ENCODE results near the gene UNKL.
"Not testable (repeated sequence)": the region's sequence is repeated elsewhere in the genome, so short reads cannot be mapped to it uniquely, and the experiment has no call there.

The UNKL gene

DNA sequence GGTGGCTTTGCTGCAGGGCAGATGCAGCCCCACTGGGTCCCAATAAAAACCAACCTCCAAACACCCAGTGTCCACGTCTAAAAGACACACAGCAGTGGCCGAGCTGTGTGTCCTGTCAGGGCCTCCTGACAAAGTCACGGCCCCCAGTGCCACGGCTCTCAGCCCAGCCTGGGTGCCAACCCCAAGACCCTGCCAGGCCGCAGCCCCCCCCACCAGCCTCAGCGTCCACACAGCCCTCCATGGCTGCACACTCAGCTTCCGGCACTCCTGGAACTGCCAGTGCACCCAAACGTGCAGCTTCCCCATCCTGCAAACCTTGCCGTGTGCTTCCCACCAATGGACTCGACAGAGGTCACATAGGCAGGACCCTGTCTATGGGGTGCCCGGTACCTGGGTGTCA lies 33.5 kb upstream of the UNKL start:
- no peak overlapping the region for H3K27ac ChIP-seq
- DNase-seq (ENCODE audit: low read depth, low spot score): no peak

DNA sequence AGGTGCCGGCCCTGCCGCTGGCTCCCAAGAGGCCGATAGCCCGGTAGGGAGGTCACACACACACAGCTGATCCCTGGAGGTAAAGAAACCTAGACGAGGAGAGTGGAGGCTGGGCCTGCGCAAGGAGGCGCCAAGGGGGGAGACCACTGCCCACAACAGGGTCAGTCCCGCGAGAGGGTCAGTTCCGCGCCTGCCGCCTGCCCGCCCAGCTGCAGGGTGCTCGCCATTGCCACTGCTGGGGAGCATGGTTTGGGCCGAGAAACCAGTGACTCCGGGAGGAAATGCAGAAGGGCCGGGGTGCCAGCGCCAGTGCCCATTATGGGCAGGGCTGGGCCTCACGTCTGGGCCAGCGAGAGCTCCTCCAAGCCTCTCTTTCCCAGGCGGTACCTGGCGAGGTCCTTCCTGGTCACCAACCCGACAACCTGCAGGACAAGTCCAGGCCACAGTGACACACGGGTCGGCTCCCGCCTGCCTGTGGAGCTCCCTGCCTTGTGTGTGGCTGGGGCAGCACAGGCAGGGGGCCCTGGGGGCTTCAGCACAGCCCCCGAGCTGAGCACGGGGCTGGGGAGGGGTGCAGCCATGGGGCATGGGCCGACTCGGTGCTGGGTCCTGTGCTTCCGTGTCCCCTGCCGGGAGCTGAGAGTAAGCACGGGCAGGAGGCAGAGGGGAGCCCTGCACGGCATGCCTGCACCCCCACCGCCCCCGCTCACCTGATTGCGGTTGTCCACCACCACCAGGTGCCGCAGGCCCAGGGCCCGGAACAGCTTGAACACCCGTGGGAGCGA lies 32.0 kb upstream of the UNKL start:
- H3K27ac ChIP-seq: no peak overlapping the region
- DNase-seq (ENCODE audit: low read depth, low spot score): no peak

DNA sequence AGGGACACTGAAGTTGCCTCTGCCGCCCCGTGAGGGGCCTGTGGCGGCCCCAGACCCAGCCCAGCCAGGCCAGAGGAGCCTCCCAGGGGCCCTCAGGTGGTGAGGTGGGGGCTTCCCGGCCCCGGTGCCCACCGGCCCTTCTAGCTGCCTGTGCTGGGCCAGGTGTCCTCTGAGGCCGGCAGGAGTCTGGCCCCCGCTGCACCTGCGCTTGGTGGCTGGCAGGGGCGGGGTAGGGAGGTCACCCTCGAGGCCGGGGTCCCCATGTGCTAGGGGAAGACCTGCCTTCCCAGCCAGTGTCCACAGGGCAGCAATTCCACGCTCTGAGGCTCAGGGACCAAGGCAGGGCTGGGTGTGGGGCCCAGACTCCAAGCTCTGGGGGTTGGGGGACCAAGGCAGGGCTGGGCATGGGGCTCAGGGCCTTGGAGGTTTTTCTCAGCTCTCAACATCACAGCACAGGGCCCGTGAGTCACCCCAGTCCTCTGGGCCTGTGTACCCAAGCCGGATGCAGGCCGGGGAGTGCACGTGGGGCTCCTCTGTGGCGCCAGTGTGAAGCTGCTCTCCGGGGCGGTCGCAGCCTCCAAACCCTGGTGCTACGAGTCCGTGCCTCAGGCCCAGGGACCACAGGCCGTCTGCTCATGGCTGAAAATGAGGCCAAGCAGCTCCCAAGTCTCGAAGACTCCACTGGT lies 31.2 kb upstream of the UNKL start:
- DNase-seq (ENCODE audit: low read depth, low spot score): no peak
- no peak overlapping the region for H3K27ac ChIP-seq

DNA sequence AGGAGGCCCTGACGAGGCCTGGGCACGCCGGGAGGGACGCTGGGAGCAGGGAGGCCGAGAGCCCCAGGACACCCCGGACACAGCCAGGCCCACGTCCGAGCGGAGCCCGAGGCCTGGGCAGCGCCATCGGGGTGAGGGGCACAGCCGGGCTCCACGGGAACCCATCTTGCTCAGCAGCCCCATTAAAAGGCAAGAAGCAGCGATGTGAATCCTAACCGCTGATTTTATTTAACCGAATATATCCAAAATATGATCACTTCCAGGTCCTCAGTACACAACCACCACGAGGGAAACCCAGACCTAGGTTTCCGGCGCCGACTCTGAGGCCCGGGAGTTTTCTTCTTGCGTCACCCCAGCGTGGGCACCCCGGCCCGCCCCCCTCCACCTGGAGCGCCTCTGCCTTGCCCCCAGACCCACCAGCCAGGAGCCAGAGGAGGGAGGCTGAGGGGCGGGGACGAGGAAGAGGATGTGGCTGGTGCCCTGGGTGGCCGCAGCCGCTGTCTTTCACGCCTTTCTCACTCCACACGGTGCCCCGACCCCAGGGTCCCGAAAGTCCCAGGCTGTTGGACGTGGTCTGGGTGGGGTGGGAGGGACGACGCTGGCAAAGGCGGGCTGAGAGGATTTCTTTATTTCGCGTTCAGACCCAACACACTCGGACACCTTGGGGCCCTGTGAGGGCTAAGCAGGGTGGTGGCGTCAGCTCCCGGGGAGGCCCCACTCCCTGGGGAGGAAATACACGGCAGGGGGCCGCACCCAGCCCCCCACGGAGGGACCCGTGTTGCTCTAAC lies 30.4 kb upstream of the UNKL start:
- DNase-seq (ENCODE audit: low read depth, low spot score): no peak
- no peak overlapping the region for H3K27ac ChIP-seq

DNA sequence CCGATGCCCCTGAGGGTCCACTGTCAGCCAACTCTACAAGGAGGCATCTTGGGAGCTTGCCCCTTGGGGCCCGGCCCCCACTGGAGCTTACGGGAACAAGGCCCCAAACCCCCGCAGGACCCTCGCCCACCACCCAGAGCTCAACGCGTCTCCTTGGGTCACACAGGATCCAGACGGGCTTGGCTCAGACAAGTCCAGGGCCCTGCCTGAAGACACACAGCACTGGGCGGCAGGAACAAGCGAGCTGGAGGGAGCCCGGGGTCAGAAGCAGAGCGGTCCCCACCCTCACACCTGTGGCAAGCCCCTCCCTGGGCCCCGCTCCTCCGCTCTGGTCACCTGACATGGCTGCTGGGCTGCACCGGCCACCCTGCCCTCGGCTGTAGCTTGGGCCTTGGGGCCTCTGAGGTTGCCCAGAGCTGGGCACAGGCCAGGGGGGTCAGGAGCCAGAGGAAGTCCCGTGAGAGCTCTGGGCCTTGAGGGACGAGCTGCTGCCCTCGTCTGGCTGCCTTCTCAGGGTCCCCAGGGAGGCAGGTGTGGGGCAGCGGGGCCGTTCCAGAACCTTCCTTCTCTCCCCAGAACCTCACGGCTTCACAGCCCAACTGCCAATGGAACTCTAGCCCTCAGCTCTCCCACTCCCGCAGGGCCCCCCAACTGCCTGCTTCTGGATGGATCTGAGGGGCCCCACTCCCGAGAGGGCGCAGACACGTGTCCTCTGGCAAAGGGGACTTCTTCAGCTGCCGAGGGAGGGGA lies 29.7 kb upstream of the UNKL start, which contains the start of gene CCDC154:
CCDC154 (minus strand) TSS at position 577 of the 750 bp plus-strand sequence; CDS start at position 343, 234 bp downstream.
- H3K27ac ChIP-seq: no peak within 1 kb of the TSS
- no peak for DNase-seq (ENCODE audit: low read depth, low spot score)

DNA sequence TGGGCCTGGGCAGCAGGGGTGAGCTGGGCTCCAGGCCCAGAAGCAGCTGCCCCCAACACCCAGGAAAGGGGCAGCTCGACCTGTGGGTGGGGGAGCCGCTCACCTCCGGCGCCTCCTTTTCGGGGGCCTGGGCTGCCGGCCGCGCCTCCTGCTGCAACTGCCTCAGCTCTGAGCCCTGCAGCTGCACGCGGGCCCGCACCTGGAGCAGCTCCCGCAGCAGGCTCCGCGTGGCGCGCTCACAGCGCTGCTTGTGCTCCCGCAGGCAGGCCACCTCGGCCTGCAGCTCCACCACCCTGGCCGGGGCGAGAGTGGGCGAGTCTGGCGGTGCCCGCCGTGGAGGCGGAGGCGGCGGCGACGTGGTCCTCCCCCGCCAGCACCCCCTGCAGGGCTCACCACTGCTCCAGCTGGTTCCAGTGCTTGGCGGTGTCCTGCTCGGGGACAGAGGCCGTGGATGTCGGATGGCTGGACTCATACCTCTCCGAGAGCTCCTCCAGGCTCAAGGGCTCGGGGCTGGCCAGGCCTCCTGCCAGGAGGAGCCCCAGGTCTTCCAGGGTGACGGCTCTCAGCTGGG lies 29.0 kb upstream of the UNKL start:
- DNase-seq (ENCODE audit: low read depth, low spot score): no peak
- no peak overlapping the region for H3K27ac ChIP-seq

DNA sequence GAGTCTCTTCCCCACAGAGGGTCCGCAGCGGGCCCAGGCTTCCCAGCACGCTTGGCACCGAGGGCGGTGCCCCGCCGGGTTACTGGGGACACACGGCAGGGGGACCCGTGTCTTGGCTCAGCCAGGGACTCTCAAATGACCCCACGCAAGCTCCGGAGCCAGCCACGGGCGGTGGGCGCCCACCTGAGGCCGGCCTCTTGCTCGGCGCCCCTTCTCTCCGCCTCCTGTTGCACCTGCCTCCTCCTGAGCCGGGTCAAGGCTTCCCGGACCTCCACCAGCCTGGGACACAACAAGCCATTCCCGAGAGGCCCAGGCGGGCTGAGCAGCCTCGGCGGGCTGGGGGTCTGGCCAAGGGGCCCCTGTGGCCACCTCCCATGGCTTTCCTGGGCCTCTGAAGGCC lies 28.2 kb upstream of the UNKL start:
- no peak overlapping the region for H3K27ac ChIP-seq
- DNase-seq (ENCODE audit: low read depth, low spot score): no peak

DNA sequence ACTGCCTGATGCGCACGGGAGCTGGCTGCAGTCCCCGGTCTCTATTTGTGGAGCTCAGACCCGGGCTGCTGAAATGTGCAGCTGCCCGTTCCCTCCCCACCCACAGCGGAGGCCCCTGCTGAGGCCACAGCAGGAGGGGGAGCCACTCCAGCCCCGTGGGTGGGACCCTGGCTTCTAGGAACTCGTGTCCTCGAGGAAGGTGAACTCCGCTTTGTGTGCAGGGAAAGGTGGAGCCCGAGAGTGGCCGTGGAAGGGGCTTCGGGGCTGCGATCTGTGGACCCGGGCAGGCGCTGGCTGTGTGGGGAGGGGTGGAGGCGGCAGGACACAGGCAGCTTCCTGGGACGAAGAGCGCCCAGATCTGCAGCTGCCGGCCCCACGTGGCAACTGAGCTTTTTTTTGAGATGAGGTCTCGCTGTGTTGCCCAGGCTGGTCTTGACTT lies 26.9 kb upstream of the UNKL start:
- H3K27ac ChIP-seq: no peak overlapping the region
- DNase-seq (ENCODE audit: low read depth, low spot score): no peak

DNA sequence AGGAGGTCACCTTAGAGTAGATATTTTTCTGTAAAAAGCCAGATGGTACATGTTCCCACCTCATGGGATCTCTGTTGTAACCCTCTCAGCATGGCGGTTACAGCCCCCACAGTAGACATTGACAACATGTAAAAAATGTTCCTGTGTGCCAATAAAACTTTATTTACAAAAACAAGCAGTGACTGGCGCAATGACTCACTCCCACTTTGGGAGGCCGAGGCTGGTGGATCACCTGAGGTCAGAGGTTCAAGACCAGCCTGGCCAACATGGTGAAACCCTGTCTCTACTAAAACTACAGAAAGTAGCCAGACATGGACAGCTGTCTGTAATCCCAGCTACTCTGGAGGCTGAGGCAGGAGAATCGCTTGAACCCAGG lies 25.2 kb upstream of the UNKL start:
- DNase-seq (ENCODE audit: low read depth, low spot score); H3K27ac ChIP-seq: not testable (repeated sequence)

DNA sequence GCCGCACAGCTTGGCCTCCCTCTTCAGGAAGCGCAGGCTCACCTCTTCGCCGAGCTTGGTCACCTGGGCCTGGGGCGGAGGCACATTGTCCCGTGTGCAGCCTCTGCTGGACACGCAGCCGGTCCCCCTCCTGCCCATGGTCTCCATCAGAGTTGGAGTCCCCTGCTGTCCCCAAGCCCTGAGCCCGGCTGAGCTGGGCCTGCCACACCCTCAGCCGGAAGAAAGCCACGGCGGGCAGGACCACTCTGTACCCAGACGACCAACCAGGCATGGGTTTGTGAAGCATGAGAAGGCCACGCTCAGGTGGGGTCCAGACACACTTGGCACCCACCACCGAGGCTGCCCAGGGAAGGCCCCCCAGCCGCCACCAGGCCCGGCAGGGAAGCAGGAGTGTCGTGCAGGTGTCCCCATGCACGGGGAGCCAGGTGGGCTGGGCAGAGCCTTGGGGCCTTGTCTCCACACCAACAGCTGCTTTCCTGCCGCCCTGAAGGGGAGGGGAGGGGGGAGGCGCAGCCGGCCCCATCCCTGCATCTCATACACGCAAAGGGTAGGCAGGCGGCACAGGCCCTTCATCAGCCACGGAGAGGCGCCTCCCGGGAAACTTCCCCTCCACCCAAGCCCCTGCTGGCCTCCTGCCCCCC lies 24.7 kb upstream of the UNKL start:
- no peak overlapping the region for H3K27ac ChIP-seq
- DNase-seq (ENCODE audit: low read depth, low spot score): no peak

DNA sequence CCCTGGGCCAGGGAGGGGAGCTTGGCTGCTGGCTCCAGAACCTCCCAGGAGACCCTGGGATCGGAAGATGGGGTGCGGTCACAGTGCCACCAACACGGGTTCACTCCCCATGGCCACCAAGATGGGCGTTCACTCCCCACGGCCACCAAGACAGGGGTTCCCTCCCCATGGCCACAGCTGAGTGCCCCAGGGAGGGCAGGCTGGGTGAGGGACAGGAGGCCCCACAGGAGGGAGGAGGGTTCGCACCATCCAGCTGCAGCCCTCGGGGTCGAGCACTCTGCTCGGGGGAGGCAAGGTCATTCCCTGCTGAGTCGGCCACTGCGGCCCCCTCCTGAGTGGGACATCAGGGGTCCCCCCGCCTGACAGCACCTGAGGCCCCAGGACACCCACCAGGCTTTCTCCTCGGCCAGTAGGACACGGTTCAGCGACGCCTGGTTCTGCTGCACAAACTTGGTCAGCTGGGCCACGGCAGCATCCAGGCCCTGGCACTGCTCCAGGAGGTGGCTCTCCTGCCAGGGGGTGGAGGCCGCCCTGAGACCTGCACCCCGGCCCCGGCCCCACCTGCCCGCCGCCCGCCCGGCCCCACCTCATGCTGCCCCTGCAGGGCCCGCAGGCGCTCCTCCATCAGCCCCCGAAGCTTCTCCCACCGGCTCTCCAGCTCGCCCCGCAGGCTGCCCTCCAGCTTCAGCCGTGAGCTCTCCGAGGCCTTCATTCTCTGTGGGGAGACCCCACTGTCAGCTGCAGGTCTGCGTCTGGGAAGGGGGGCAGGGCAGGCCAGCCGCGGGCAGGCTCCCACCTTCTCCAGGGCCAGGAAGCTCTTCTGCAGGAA lies 23.9 kb upstream of the UNKL start:
- no peak overlapping the region for H3K27ac ChIP-seq
- no peak for DNase-seq (ENCODE audit: low read depth, low spot score)

DNA sequence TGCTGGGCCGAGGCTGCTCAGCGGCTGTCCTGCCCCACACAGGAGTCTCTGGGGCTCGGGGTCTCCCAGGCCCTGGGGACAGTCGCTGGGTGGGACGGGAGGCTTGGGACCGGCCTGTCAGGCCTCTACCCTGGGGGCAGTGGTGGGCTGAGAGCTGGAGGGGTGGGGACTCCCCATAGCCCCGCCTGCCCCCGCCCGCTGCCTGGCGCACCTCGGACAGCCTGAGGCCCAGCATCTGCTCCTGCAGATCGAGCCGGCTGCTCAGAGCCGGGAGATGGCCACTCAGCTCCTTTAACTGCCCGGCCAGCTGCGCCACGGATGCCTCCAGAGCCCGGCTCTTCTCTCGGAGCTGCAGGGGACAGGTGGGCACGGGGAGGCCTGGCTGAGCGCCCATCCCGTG lies 23.1 kb upstream of the UNKL start:
- no peak for DNase-seq (ENCODE audit: low read depth, low spot score)
- H3K27ac ChIP-seq: no peak overlapping the region

DNA sequence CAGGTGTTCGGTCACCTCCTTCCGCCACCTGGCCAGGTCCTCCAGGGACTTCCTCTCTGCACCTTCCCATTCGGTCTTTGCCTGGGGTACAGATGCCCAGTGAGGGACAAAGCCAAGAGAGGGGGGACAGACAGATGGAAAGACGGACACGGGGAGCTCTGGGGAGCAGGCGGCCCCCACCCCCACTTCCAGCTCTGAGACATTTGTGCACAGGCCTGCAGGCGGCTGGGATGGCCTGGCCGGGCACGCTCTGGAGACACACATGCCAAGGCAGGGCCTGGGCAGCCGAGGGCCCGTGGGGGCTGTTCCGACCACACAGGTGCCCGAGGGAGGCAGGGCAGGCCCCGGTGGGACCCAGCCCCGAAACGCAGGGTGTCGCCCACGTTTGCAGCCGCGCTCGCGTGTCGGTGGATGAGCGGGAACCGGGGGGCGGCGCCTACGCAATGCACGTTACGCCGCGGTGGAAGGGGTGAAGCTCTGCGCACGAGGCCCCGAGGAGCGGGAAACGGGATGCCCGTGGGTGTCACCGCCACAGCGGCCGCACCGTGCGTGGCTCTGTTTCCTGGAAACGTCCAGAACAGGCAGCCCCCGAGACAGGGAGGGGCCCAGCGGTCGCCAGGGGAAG lies 22.3 kb upstream of the UNKL start:
- no peak for DNase-seq (ENCODE audit: low read depth, low spot score)
- no peak overlapping the region for H3K27ac ChIP-seq

DNA sequence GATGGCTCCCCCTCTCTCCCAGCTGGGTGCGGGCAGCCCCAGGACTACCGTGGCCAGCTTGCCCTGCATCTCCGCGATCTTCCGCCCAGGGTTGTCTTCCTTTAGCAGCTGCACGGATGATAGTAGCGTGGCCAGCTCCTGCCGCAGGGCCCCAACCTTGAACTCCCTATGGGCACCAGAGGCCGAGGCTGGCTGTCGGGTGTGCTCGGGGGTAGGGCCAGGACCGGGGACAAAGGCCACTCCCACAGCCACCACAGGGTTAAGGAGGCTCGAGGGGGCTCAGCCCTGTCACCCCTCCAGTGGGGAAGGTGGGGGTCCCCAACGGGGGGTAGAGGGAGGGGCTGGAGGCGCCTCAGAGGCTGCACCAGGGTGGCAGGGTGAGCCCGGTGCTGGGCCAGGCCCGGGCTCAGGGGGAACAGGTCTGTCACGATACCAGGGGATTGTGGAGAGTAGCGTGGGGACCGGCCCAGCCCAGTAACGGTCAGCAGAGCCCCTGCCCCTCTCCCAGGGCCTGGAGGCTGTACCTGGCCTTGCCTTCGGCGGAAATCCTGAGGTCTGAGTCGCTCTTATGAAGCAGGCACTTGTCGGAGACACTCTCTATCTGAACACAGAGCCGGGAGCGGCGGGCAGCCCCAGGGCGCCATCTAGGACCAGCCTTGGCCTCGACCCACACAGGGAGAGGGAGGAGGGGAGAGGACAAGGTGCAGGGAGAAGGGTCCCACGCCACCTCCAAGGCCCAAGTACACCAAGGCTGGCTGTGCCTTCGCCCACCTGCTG lies 21.6 kb upstream of the UNKL start:
- no peak for DNase-seq (ENCODE audit: low read depth, low spot score)
- no peak overlapping the region for H3K27ac ChIP-seq

DNA sequence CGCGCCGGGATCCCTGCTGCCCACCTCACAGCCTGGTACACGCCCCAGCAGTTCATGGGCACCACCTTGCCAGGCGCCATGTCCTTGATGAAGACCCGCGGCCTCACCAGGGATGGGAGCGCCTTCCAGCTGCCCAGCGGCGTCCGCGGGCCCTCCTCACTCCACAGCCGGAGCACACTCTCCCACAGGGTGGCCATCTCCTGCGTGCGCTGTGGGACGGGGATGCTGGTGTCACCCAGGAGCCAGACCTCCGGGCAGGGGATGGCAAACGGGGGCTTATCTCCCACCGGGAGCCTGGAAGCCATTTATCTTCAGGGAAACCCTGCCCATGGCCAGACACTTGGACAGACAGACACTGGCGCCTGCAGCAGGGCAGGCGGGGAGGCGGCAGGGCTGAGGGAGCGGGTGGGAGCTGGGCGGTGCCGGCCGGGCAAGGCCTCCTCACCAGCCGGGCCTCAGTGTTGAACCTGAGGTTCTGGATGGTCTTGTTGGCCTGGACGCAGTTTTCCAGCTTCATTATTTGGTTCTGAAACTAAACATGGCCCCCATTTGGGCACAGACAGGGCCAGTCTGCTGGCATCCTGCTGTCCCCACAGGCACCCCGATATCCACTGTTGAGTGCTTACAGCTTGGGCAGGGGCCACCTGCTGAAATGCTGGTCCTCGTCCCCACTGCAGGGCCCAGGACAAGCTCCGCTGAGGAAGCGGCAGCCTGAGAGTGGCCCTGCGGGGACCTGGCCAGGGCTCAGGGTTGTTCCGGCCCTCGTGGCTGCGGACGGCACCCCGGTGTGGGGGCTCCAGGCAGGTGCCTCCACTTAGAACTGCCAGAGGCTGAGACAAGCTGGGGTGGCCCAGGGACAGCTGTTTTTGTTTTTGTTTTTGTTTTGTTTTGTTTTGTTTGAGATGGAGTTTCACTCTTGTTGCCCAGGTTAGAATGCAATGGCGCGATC lies 20.4 kb upstream of the UNKL start:
- no peak overlapping the region for H3K27ac ChIP-seq
- no peak for DNase-seq (ENCODE audit: low read depth, low spot score)

DNA sequence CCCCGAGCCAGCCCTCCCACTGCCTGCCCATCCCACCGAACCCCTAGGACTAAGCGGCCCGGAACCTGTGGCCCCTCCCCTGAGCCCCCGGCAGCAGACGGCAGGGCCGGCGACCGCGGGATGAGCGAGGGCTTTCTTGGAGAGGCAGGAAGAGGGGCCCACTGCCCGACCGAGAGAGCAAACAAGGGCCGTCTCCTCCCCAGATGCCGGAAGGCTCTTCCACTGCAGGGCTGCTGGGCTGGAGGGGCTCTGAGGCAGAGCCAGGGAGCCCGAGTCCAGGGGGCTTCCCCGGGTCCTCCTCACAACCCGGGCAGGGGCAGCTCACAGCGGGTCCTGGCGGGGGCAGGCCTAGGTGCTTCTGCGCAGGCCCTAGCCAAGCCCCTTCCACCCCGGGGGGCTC lies 19.3 kb upstream of the UNKL start:
- no peak for DNase-seq (ENCODE audit: low read depth, low spot score)
- no peak overlapping the region for H3K27ac ChIP-seq

DNA sequence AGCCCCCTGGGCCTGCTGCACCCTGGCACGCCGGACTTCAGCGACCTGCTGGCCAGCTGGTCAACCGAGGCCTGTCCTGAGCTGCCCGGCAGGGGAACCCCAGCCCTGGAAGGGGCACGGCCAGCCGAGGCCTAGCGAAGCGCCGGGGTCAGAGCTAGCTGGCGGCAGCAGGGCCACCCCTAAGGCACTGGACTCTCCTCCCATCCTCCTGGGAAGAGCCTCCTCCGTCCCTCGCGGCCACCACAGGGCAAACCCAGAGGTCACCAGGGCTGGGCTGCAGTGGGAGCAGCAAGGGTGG lies 18.7 kb upstream of the UNKL start:
- no peak overlapping the region for H3K27ac ChIP-seq
- DNase-seq (ENCODE audit: low read depth, low spot score): no peak

Measured in epithelial cell of prostate (primary cell).